Hepatocyte (in vitro differentiated cells): ENCODE data around the gene HSPA5.
"Not testable (repeated sequence)": the region's sequence is repeated elsewhere in the genome, so short reads cannot be mapped to it uniquely, and the experiment has no call there.

Experiments used
- EZH2 ChIP-seq: fragments of 200-600 bp; sonication (generic); IDR thresholded peaks from 2 replicates; pipeline ENCODE4 v1.6.1; 2016; ENCODE audit warnings: antibody characterized with exemption, mild to moderate bottlenecking, borderline replicate concordance
- TF ChIP-seq, protein P1 (sequence below): fragments of 200-600 bp; sonication (generic); IDR thresholded peaks from 2 replicates; pipeline ENCODE4 v1.5.1; 2016; ENCODE audit warnings: antibody characterized with exemption, mild to moderate bottlenecking; ENCODE audit not compliant: poor library complexity

DNA sequence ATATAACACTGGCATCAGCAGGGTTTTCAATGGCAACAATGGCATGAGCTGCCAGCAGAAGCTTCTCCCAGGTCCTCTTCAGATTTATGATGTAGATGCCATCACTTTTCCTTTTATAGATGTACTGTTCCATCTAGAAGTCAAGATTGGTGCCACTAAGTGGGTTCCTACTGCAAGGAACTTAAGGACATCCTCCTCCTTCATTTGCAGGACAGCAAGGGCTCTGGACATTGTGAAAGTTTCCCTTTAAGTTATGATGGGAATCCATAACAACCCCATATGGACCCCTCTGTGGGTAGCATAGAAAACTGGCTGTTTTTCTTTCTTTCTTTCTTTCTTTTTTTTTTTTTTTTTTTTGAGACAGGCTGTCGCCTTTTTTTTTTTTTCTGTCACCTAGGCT is 45.6 kb downstream of the HSPA5 start:
- TF ChIP-seq, protein P1, sequence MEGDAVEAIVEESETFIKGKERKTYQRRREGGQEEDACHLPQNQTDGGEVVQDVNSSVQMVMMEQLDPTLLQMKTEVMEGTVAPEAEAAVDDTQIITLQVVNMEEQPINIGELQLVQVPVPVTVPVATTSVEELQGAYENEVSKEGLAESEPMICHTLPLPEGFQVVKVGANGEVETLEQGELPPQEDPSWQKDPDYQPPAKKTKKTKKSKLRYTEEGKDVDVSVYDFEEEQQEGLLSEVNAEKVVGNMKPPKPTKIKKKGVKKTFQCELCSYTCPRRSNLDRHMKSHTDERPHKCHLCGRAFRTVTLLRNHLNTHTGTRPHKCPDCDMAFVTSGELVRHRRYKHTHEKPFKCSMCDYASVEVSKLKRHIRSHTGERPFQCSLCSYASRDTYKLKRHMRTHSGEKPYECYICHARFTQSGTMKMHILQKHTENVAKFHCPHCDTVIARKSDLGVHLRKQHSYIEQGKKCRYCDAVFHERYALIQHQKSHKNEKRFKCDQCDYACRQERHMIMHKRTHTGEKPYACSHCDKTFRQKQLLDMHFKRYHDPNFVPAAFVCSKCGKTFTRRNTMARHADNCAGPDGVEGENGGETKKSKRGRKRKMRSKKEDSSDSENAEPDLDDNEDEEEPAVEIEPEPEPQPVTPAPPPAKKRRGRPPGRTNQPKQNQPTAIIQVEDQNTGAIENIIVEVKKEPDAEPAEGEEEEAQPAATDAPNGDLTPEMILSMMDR, result not testable (repeated sequence)
- not testable (repeated sequence) for TF ChIP-seq EZH2
